LNCAP (cell line): ENCODE measurements around the gene IQCN.

Source experiments
- CTCF ChIP-seq: fragments of 450-650 bp; IDR thresholded peaks from 2 replicates; pipeline ENCODE4 v1.5.1; 2017; ENCODE audit warnings: mild to moderate bottlenecking

IQCN gene

GRCh38 chr19:18293642-18294466 lies 19.6 kb upstream of the IQCN start:
- no peak for TF ChIP-seq CTCF

- no peak for TF ChIP-seq CTCF
Observed at GRCh38 chr19:18292810-18293641, 18.8 kb upstream of the IQCN start.

GRCh38 chr19:18292462-18292809 lies 18.2 kb upstream of the IQCN start:
- no peak for TF ChIP-seq CTCF

GRCh38 chr19:18291590-18292461 lies 17.6 kb upstream of the IQCN start:
- no peak for TF ChIP-seq CTCF

GRCh38 chr19:18291019-18291524 lies 16.8 kb upstream of the IQCN start:
- TF ChIP-seq CTCF: no peak

GRCh38 chr19:18290302-18291018 lies 16.2 kb upstream of the IQCN start:
- TF ChIP-seq CTCF: no peak
